ENCODE measurements around the gene FAM187B. TPM values are rescaled to one million over a fixed set of nuclear protein-coding genes. Genes with fewer than 3 reads are reported as not detected.
"Not testable (repeated sequence)": the region's sequence is repeated elsewhere in the genome, so short reads cannot be mapped to it uniquely, and the experiment has no call there.

The FAM187B gene
- total RNA-seq, 1 donor from 2014 or later, result not detected

- H3K36me3 Mint-ChIP-seq, result no peaks in the 10 kb centered on the region
- no peaks in the 10 kb centered on the region for H3K27me3 Mint-ChIP-seq (ENCODE audit: low read depth)
- no peak overlapping the region for H3K4me3 Mint-ChIP-seq
- no peaks in the 10 kb centered on the region for H3K4me1 Mint-ChIP-seq
- TF ChIP-seq CTCF (IDR thresholded peaks at IDR 0.05; ENCODE audit: unreplicated experiment), result no peak
- no peak for DNase-seq (ENCODE audit: low spot score in 2 of 2, unreplicated experiment in 2 of 2)
- no peak overlapping the region for H3K27ac Mint-ChIP-seq
- no peaks in the 10 kb centered on the region for H3K9me3 Mint-ChIP-seq
Observed at GRCh38 chr19:35206379-35206778, 22.2 kb downstream of the FAM187B start.

- H3K36me3 Mint-ChIP-seq, result no peaks in the 10 kb centered on the region
- no peak overlapping the region for H3K4me3 Mint-ChIP-seq
- H3K9me3 Mint-ChIP-seq, result no peaks in the 10 kb centered on the region
- no peak for DNase-seq (ENCODE audit: low spot score in 2 of 2, unreplicated experiment in 2 of 2)
- no peak for TF ChIP-seq CTCF (IDR thresholded peaks at IDR 0.05; ENCODE audit: unreplicated experiment)
- no peak overlapping the region for H3K27ac Mint-ChIP-seq
- no peaks in the 10 kb centered on the region for H3K27me3 Mint-ChIP-seq (ENCODE audit: low read depth)
- no peaks in the 10 kb centered on the region for H3K4me1 Mint-ChIP-seq
Observed at GRCh38 chr19:35205733-35206323, 22.7 kb downstream of the FAM187B start.

- H3K36me3 Mint-ChIP-seq, result no peaks in the 10 kb centered on the region
- H3K4me1 Mint-ChIP-seq, result no peaks in the 10 kb centered on the region
- DNase-seq (ENCODE audit: low spot score in 2 of 2, unreplicated experiment in 2 of 2), result no peak
- H3K4me3 Mint-ChIP-seq, result no peak overlapping the region
- no peak overlapping the region for H3K27ac Mint-ChIP-seq
- no peak for TF ChIP-seq CTCF (IDR thresholded peaks at IDR 0.05; ENCODE audit: unreplicated experiment)
- H3K27me3 Mint-ChIP-seq (ENCODE audit: low read depth), result peaks cover 4% of the 10 kb centered on the region
- H3K9me3 Mint-ChIP-seq, result no peaks in the 10 kb centered on the region
Observed at GRCh38 chr19:35204799-35205732, 23.5 kb downstream of the FAM187B start.

- TF ChIP-seq CTCF (IDR thresholded peaks at IDR 0.05; ENCODE audit: unreplicated experiment), result no peak
- H3K36me3 Mint-ChIP-seq, result no peaks in the 10 kb centered on the region
Observed at GRCh38 chr19:35202722-35203688, 25.5 kb downstream of the FAM187B start.

GRCh38 chr19:35199481-35199880 lies 29.1 kb downstream of the FAM187B start:
- no peak overlapping the region for H3K27ac Mint-ChIP-seq
- H3K4me1 Mint-ChIP-seq, result no peaks in the 10 kb centered on the region
- H3K27me3 Mint-ChIP-seq (ENCODE audit: low read depth), result peaks cover 17% of the 10 kb centered on the region

More at GRCh38 chr19:35202722-35203688, 25.5 kb downstream of the FAM187B start:
- DNase-seq (ENCODE audit: low spot score in 2 of 2, unreplicated experiment in 2 of 2), result no peak
- Mint-ChIP-seq H3K4me3 (no peak overlapping the region), H3K27me3 (ENCODE audit: low read depth) (peaks cover 14% of the 10 kb centered on the region), H3K4me1 (no peaks in the 10 kb centered on the region), H3K9me3 (no peaks in the 10 kb centered on the region), H3K27ac (no peak overlapping the region)

GRCh38 chr19:35196861-35197260 lies 31.7 kb downstream of the FAM187B start:
- H3K4me3 Mint-ChIP-seq; H3K36me3 Mint-ChIP-seq; H3K27ac Mint-ChIP-seq; DNase-seq (ENCODE audit: low spot score in 2 of 2, unreplicated experiment in 2 of 2); H3K4me1 Mint-ChIP-seq; H3K9me3 Mint-ChIP-seq: not testable (repeated sequence)
- H3K27me3 Mint-ChIP-seq (ENCODE audit: low read depth), result peaks cover 19% of the 10 kb centered on the region

More at GRCh38 chr19:35199481-35199880, 29.1 kb downstream of the FAM187B start:
- Mint-ChIP-seq H3K36me3 (no peaks in the 10 kb centered on the region), H3K4me3 (no peak overlapping the region), H3K9me3 (no peaks in the 10 kb centered on the region)
- no peak for DNase-seq (ENCODE audit: low spot score in 2 of 2, unreplicated experiment in 2 of 2)
- no peak for TF ChIP-seq CTCF (IDR thresholded peaks at IDR 0.05; ENCODE audit: unreplicated experiment)
